ENCODE measurements around the gene PROSER1.
"Not testable (repeated sequence)": the region's sequence is repeated elsewhere in the genome, so short reads cannot be mapped to it uniquely, and the experiment has no call there.

GRCh38 chr13:39006371-39007111 is 31.3 kb downstream of the PROSER1 start:
- not testable (repeated sequence) for TF ChIP-seq CTCF (IDR thresholded peaks at IDR 0.05; ENCODE audit: low read depth, low read length); POLR2A (IDR thresholded peaks at IDR 0.05; ENCODE audit: extremely low read depth, insufficient read length)
- TF ChIP-seq, protein P1, sequence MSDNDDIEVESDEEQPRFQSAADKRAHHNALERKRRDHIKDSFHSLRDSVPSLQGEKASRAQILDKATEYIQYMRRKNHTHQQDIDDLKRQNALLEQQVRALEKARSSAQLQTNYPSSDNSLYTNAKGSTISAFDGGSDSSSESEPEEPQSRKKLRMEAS (IDR thresholded peaks at IDR 0.05; ENCODE audit: low read depth, low read length), result not testable (repeated sequence)

Measured in NB4 (cell line).